Measurements from ENCODE around the gene NOXO1.
"Not testable (repeated sequence)": the region's sequence is repeated elsewhere in the genome, so short reads cannot be mapped to it uniquely, and the experiment has no call there.

Gene NOXO1

GRCh38 chr16:1981398-1981836 is at the start of gene NOXO1:
NOXO1 (minus strand) TSS chr16:1981469; CDS start chr16:1981179, 290 bp downstream.
- DNase-seq = no peak

GRCh38 chr16:2030036-2030435 is 48.8 kb upstream of the NOXO1 start:
- no peak for DNase-seq

GRCh38 chr16:2029350-2029749 is 48.1 kb upstream of the NOXO1 start:
- DNase-seq = no peak

- DNase-seq = no peak
These were observed 47.5 kb upstream of the NOXO1 start for GRCh38 chr16:2028620-2029220.

GRCh38 chr16:2028146-2028545 is 46.9 kb upstream of the NOXO1 start:
- no peak for DNase-seq

GRCh38 chr16:2027024-2028010 is 46.0 kb upstream of the NOXO1 start:
- DNase-seq = no peak

- DNase-seq = no peak
These were observed 45.3 kb upstream of the NOXO1 start, which contains the start of gene NHERF2 for GRCh38 chr16:2026461-2027023. NHERF2 (plus strand) TSS chr16:2026902; CDS start chr16:2027006, 104 bp downstream.

- no peak for DNase-seq
These were observed 44.7 kb upstream of the NOXO1 start for GRCh38 chr16:2025878-2026460.

- no peak for DNase-seq
These were observed 44.0 kb upstream of the NOXO1 start for GRCh38 chr16:2025251-2025650.

GRCh38 chr16:2024032-2024420 is 42.8 kb upstream of the NOXO1 start:
- no peak for DNase-seq

- peak; percentile 64 for DNase-seq
These were observed 42.1 kb upstream of the NOXO1 start for GRCh38 chr16:2023092-2024031.

GRCh38 chr16:2022723-2023091 is 41.4 kb upstream of the NOXO1 start:
- no peak for DNase-seq

GRCh38 chr16:2019921-2020831 is 38.9 kb upstream of the NOXO1 start:
- no peak for DNase-seq

GRCh38 chr16:2019518-2019920 is 38.2 kb upstream of the NOXO1 start, which contains the start of gene NPW:
NPW (plus strand) TSS chr16:2019785.
- no peak for DNase-seq

GRCh38 chr16:2016407-2016922 is 35.2 kb upstream of the NOXO1 start:
- no peak for DNase-seq

- no peak for DNase-seq
These were observed 34.6 kb upstream of the NOXO1 start for GRCh38 chr16:2015947-2016208.

- DNase-seq = no peak
These were observed 34.1 kb upstream of the NOXO1 start for GRCh38 chr16:2015117-2015946.

GRCh38 chr16:2013527-2013926 is 32.3 kb upstream of the NOXO1 start:
- no peak for DNase-seq

GRCh38 chr16:2011726-2012125 is 30.5 kb upstream of the NOXO1 start:
- not testable (repeated sequence) for DNase-seq

Measured in amniotic stem cell (primary cell).